Measurements from ENCODE around the gene C11orf42. TPM values are rescaled to one million over a fixed set of nuclear protein-coding genes. Genes with fewer than 3 reads are reported as not detected.

Gene C11orf42
- total and polyA plus RNA-seq, 7 experiments from 2014 or later, result not detected

- no peaks in the 10 kb centered on the region for H3K27me3 ChIP-seq (ENCODE audit: control insufficient read depth in 2 of 2, insufficient read depth in 2 of 2, low read length in 2 of 2)
- no peak overlapping the region for H3K27ac ChIP-seq (ENCODE audit: low read depth, low read length)
- H3K9me3 Mint-ChIP-seq, result peaks cover 0 to 2% (median 0%) of the 10 kb centered on the region in 11 donors
- H3K4me3 Mint-ChIP-seq, result peak overlapping the region in 1 of 10 donors; percentile 61
- H3K27ac Mint-ChIP-seq, result peak overlapping the region in 6 of 9 donors; percentile 6 to 56 (median 12)
- H3K4me1 Mint-ChIP-seq, result peaks cover 18 to 46% (median 29%) of the 10 kb centered on the region in 7 donors
- ChIA-PET POLR2A (no interaction called here), CTCF (no interaction called here)
- H3K36me3 Mint-ChIP-seq, result peaks cover 0 to 29% (median 9%) of the 10 kb centered on the region in 5 donors
- ATAC-seq (peak; percentile 28), DNase-seq (no peak)
- no peaks in the 10 kb centered on the region for H3K27me3 Mint-ChIP-seq
- H3K4me3 ChIP-seq (ENCODE audit: low read length), result no peak overlapping the region
- intact Hi-C loops (cut with micrococcal nuclease), result no loop called here
- H3K9me3 ChIP-seq (ENCODE audit: control insufficient read depth in 2 of 3, low read length in 3 of 3), result no peaks in the 10 kb centered on the region
- no peaks in the 10 kb centered on the region for H3K36me3 ChIP-seq (ENCODE audit: control insufficient read depth in 2 of 3, insufficient read depth in 3 of 3, low read length in 3 of 3)
- peaks cover 0 to 28% of the 10 kb centered on the region in 2 donors for H3K4me1 ChIP-seq (ENCODE audit: control insufficient read depth in 2 of 2, insufficient read depth in 2 of 2, low read length in 2 of 2)
Measured at GRCh38 chr11:6203327-6203726, 2.0 kb upstream of the C11orf42 start.

- ATAC-seq (peak; percentile 18), DNase-seq (no peak)
- Histone ChIP-seq H3K36me3 (ENCODE audit: control insufficient read depth in 2 of 3, insufficient read depth in 3 of 3, low read length in 3 of 3) (peaks cover 0 to 3% (median 0%) of the 10 kb centered on the region in 3 experiments), H3K4me3 (ENCODE audit: low read length) (no peak overlapping the region), H3K9me3 (ENCODE audit: control insufficient read depth in 2 of 3, low read length in 3 of 3) (no peaks in the 10 kb centered on the region), H3K27me3 (ENCODE audit: control insufficient read depth in 2 of 2, insufficient read depth in 2 of 2, low read length in 2 of 2) (no peaks in the 10 kb centered on the region), H3K27ac (ENCODE audit: low read depth, low read length) (no peak overlapping the region), H3K4me1 (ENCODE audit: control insufficient read depth in 2 of 2, insufficient read depth in 2 of 2, low read length in 2 of 2) (peaks cover 0 to 28% of the 10 kb centered on the region in 2 donors)
- H3K36me3 Mint-ChIP-seq, result peaks cover 6 to 35% (median 11%) of the 10 kb centered on the region in 5 donors
- H3K4me3 Mint-ChIP-seq, result no peak overlapping the region
- intact Hi-C loops (cut with micrococcal nuclease), result no loop called here
- H3K27ac Mint-ChIP-seq, result peak overlapping the region in 2 of 9 donors; percentile 11 to 14
- CTCF ChIA-PET, result no interaction called here
- H3K9me3 Mint-ChIP-seq, result peaks cover 0 to 2% (median 0%) of the 10 kb centered on the region in 11 donors
- POLR2A ChIA-PET, result no interaction called here
- no peaks in the 10 kb centered on the region for H3K27me3 Mint-ChIP-seq
- peaks cover 18 to 46% (median 29%) of the 10 kb centered on the region in 7 donors for H3K4me1 Mint-ChIP-seq
Measured at GRCh38 chr11:6204706-6205105, 651 bp upstream of the C11orf42 start.

GRCh38 chr11:6206456-6207180 is 1.3 kb downstream of the C11orf42 start:
- H3K27me3 Mint-ChIP-seq, result no peaks in the 10 kb centered on the region
- DNase-seq (no peak), ATAC-seq (no peak)
- no peaks in the 10 kb centered on the region for H3K9me3 Mint-ChIP-seq
- ChIA-PET CTCF (no interaction called here), POLR2A (no interaction called here)
- Histone ChIP-seq H3K36me3 (ENCODE audit: control insufficient read depth in 2 of 3, insufficient read depth in 3 of 3, low read length in 3 of 3) (peaks cover 0 to 22% (median 0%) of the 10 kb centered on the region in 3 experiments), H3K27me3 (ENCODE audit: control insufficient read depth in 2 of 2, insufficient read depth in 2 of 2, low read length in 2 of 2) (no peaks in the 10 kb centered on the region), H3K9me3 (ENCODE audit: control insufficient read depth in 2 of 3, low read length in 3 of 3) (no peaks in the 10 kb centered on the region), H3K4me1 (ENCODE audit: control insufficient read depth in 2 of 2, insufficient read depth in 2 of 2, low read length in 2 of 2) (peaks cover 0 to 17% of the 10 kb centered on the region in 2 donors), H3K27ac (ENCODE audit: low read depth, low read length) (no peak overlapping the region), H3K4me3 (ENCODE audit: low read length) (no peak overlapping the region)
- intact Hi-C loops (cut with micrococcal nuclease), result no loop called here
- no peak overlapping the region for H3K4me3 Mint-ChIP-seq
- H3K27ac Mint-ChIP-seq, result no peak overlapping the region
- peaks cover 6 to 38% (median 11%) of the 10 kb centered on the region in 5 donors for H3K36me3 Mint-ChIP-seq
- peaks cover 18 to 34% (median 27%) of the 10 kb centered on the region in 7 donors for H3K4me1 Mint-ChIP-seq

GRCh38 chr11:6209801-6210200 is 4.4 kb downstream of the C11orf42 start:
- ATAC-seq (no peak), DNase-seq (no peak)
- Mint-ChIP-seq H3K4me1 (peaks cover 0 to 15% (median 5%) of the 10 kb centered on the region in 7 donors), H3K27me3 (no peaks in the 10 kb centered on the region), H3K9me3 (no peaks in the 10 kb centered on the region), H3K27ac (no peak overlapping the region), H3K36me3 (peaks cover 4 to 29% (median 11%) of the 10 kb centered on the region in 5 donors), H3K4me3 (no peak overlapping the region)
- Histone ChIP-seq H3K4me3 (ENCODE audit: low read length) (no peak overlapping the region), H3K36me3 (ENCODE audit: control insufficient read depth in 2 of 3, insufficient read depth in 3 of 3, low read length in 3 of 3) (peaks cover 0 to 51% (median 0%) of the 10 kb centered on the region in 3 experiments), H3K9me3 (ENCODE audit: control insufficient read depth in 2 of 3, low read length in 3 of 3) (no peaks in the 10 kb centered on the region), H3K27ac (ENCODE audit: low read depth, low read length) (no peak overlapping the region), H3K27me3 (ENCODE audit: control insufficient read depth in 2 of 2, insufficient read depth in 2 of 2, low read length in 2 of 2) (no peaks in the 10 kb centered on the region), H3K4me1 (ENCODE audit: control insufficient read depth in 2 of 2, insufficient read depth in 2 of 2, low read length in 2 of 2) (no peaks in the 10 kb centered on the region)
- intact Hi-C loops (cut with micrococcal nuclease), result no loop called here
- ChIA-PET CTCF (no interaction called here), POLR2A (interaction anchor here (0.6 kb wide), 1 partner anchor 170 kb away, joined by 5 read pairs; no protein-coding TSS in a partner anchor)

- POLR2A ChIA-PET, result no interaction called here
- Mint-ChIP-seq H3K9me3 (no peaks in the 10 kb centered on the region), H3K27me3 (no peaks in the 10 kb centered on the region), H3K4me3 (no peak overlapping the region), H3K36me3 (peaks cover 7 to 33% (median 12%) of the 10 kb centered on the region in 5 donors), H3K4me1 (peaks cover 0 to 10% (median 0%) of the 10 kb centered on the region in 7 donors), H3K27ac (peak overlapping the region in 1 of 9 donors; percentile 47)
- Histone ChIP-seq H3K27me3 (ENCODE audit: control insufficient read depth in 2 of 2, insufficient read depth in 2 of 2, low read length in 2 of 2) (no peaks in the 10 kb centered on the region), H3K4me1 (ENCODE audit: control insufficient read depth in 2 of 2, insufficient read depth in 2 of 2, low read length in 2 of 2) (no peaks in the 10 kb centered on the region), H3K36me3 (ENCODE audit: control insufficient read depth in 2 of 3, insufficient read depth in 3 of 3, low read length in 3 of 3) (peaks cover 0 to 55% (median 0%) of the 10 kb centered on the region in 3 experiments), H3K9me3 (ENCODE audit: control insufficient read depth in 2 of 3, low read length in 3 of 3) (no peaks in the 10 kb centered on the region), H3K4me3 (ENCODE audit: low read length) (no peak overlapping the region), H3K27ac (ENCODE audit: low read depth, low read length) (no peak overlapping the region)
- CTCF ChIA-PET, result no interaction called here
- intact Hi-C loops (cut with micrococcal nuclease), result no loop called here
- no peak for DNase-seq
- ATAC-seq, result no peak
Measured at GRCh38 chr11:6210274-6210955, 5.1 kb downstream of the C11orf42 start.

GRCh38 chr11:6214530-6214929 is 9.2 kb downstream of the C11orf42 start:
- Histone ChIP-seq H3K36me3 (ENCODE audit: control insufficient read depth in 2 of 3, insufficient read depth in 3 of 3, low read length in 3 of 3) (peaks cover 6 to 92% (median 13%) of the 10 kb centered on the region in 3 experiments), H3K4me1 (ENCODE audit: control insufficient read depth in 2 of 2, insufficient read depth in 2 of 2, low read length in 2 of 2) (peaks cover 0 to under 1% of the 10 kb centered on the region in 2 donors), H3K27ac (ENCODE audit: low read depth, low read length) (no peak overlapping the region), H3K4me3 (ENCODE audit: low read length) (no peak overlapping the region), H3K27me3 (ENCODE audit: control insufficient read depth in 2 of 2, insufficient read depth in 2 of 2, low read length in 2 of 2) (no peaks in the 10 kb centered on the region), H3K9me3 (ENCODE audit: control insufficient read depth in 2 of 3, low read length in 3 of 3) (no peaks in the 10 kb centered on the region)
- H3K9me3 Mint-ChIP-seq, result no peaks in the 10 kb centered on the region
- DNase-seq (no peak), ATAC-seq (no peak)
- no peak overlapping the region for H3K27ac Mint-ChIP-seq
- ChIA-PET POLR2A (no interaction called here), CTCF (no interaction called here)
- H3K4me3 Mint-ChIP-seq, result no peak overlapping the region
- H3K27me3 Mint-ChIP-seq, result no peaks in the 10 kb centered on the region
- H3K36me3 Mint-ChIP-seq, result peaks cover 11 to 42% (median 29%) of the 10 kb centered on the region in 5 donors
- peaks cover 6 to 10% (median 6%) of the 10 kb centered on the region in 7 donors for H3K4me1 Mint-ChIP-seq
- intact Hi-C loops (cut with micrococcal nuclease), result no loop called here
